Sigmoid colon (tissue), 7 donors: ENCODE data around the gene KCNK15. TPM values are rescaled to one million over a fixed set of nuclear protein-coding genes. Genes with fewer than 3 reads are reported as not detected.

Source experiments
- DNase-seq: peaks from one replicate; pipeline ENCODE4 v3.0.0-alpha.2; 2019
- H3K27ac ChIP-seq, 4 donors: fragments of 200-600 bp; sonication (generic); one replicate each; pipeline ENCODE4 v1.5.1; 2016 to 2019; ENCODE audit warnings: mild to moderate bottlenecking in 1 of 4
- H3K27me3 ChIP-seq, 3 donors: fragments of 200-600 bp; sonication (generic); one replicate each; pipeline ENCODE4 v1.5.1; 2019; ENCODE audit warnings: mild to moderate bottlenecking in 1 of 3
- H3K36me3 ChIP-seq, 4 donors: fragments of 200-600 bp; sonication (generic); one replicate each; pipeline ENCODE4 v1.5.1; 2016 to 2019
- H3K4me1 ChIP-seq, 4 donors: fragments of 200-600 bp; sonication (generic); one replicate each; pipeline ENCODE4 v1.5.1; 2017 to 2019
- H3K4me3 ChIP-seq, 4 donors: fragments of 200-600 bp; sonication (generic); one replicate each; pipeline ENCODE4 v1.5.1; 2017 to 2019; ENCODE audit warnings: mild to moderate bottlenecking in 2 of 4, moderate library complexity in 1 of 4
- H3K9me3 ChIP-seq, 4 donors: fragments of 200-600 bp in 3 of 4; sonication (generic) in 3 of 4; one replicate each; pipeline versions ENCODE4 v1.5.1 to v1.6.1; 2013 to 2019
- EP300 ChIP-seq, 4 donors: sonication (generic); formaldehyde crosslinking; IDR thresholded peaks; one replicate each; pipeline ENCODE4 v1.6.1; 2017; ENCODE audit warnings: antibody characterized with exemption in 4 of 4
- POLR2A ChIP-seq, 2 donors: fragments of 450-650 bp; IDR thresholded peaks; one replicate each; pipeline ENCODE4 v1.6.1; 2016; ENCODE audit warnings: antibody characterized with exemption in 2 of 2, mild to moderate bottlenecking in 2 of 2, moderate library complexity in 2 of 2
- POLR2AphosphoS5 ChIP-seq, 4 donors: sonication (generic); formaldehyde crosslinking; IDR thresholded peaks; one replicate each; pipeline ENCODE4 v1.6.1; 2017; ENCODE audit warnings: antibody characterized with exemption in 4 of 4
- WGBS, 2 donors: extraction: QIAGEN DNeasy Blood & Tissue Kit; methylation state at CpG; one replicate each; pipeline ENCODE4 v1.1.7; 2013; 5-methylcytosine and 5-hydroxymethylcytosine counted together
- intact Hi-C: fragments of 100-400 bp; cut with DNase I; formaldehyde crosslinking; loops from one replicate; pipeline ENCODE4 v1.15.1; 2023
- polyA plus RNA-seq, 3 donors: library from polyadenylated mRNA; stranded (reverse); fragments of 200-250 nt; gene quantifications; one replicate each; pipeline ENCODE4 v1.2.3, GENCODE V29; 2013
- total RNA-seq, 4 donors: library from RNA; depleted of rRNA; stranded (reverse); fragments of >200 nt; gene quantifications; one replicate each; pipeline ENCODE4 v1.1.0, GENCODE V29; 2016
- TF ChIP-seq, protein P1 (sequence below), 4 experiments: fragments of 450-650 bp in 3 of 4; fragments of 200-600 bp in 1 of 4; IDR thresholded peaks; one replicate each; pipeline ENCODE4 v1.5.1; 2016 to 2019; ENCODE audit warnings: antibody characterized with exemption in 4 of 4, mild to moderate bottlenecking in 3 of 4, moderate library complexity in 2 of 4
- donor health status: healthy with polysubstance abuse.
- donor health status: Bipolar disorder and iron deficiency.
- donor health status: healthy.

Gene KCNK15
- total and polyA plus RNA-seq, 7 donors: 0.28 to 2.1 (median 0.66) TPM; not detected in 1

DNA sequence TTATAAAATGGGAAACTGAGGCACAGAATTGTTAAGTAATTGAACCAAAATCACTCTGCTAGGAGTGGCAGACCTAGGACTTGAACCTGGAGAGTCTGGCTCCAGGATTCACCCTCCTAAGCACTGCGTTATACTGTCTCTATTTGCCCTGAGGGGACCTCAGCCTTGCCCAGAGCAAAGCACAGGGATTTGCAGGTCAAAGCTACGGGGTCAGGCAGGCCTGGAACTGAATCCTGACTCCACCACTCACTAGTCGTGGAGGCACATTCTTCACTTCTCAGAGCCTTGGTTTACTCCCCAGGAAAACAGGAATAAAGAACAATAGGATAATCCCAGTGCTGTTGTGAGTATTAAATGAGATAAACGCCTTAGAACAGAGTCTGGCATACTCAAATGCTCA is 19.4 kb downstream of the KCNK15 start:
- Histone ChIP-seq H3K4me1 (no peaks in the 10 kb centered on the region), H3K27me3 (peaks cover 0 to 6% (median 0%) of the 10 kb centered on the region in 3 donors), H3K4me3 (no peak overlapping the region), H3K9me3 (no peaks in the 10 kb centered on the region), H3K27ac (no peak overlapping the region), H3K36me3 (no peaks in the 10 kb centered on the region)
- DNase-seq: no peak
- WGBS, 2 donors: 54 to 68% methylated on average over 4 of the region's 4 CpGs
- TF ChIP-seq POLR2AphosphoS5 (IDR thresholded peaks at IDR 0.05) (no peak), EP300 (IDR thresholded peaks at IDR 0.05) (no peak), POLR2A (IDR thresholded peaks at IDR 0.05) (no peak)
- TF ChIP-seq, protein P1, sequence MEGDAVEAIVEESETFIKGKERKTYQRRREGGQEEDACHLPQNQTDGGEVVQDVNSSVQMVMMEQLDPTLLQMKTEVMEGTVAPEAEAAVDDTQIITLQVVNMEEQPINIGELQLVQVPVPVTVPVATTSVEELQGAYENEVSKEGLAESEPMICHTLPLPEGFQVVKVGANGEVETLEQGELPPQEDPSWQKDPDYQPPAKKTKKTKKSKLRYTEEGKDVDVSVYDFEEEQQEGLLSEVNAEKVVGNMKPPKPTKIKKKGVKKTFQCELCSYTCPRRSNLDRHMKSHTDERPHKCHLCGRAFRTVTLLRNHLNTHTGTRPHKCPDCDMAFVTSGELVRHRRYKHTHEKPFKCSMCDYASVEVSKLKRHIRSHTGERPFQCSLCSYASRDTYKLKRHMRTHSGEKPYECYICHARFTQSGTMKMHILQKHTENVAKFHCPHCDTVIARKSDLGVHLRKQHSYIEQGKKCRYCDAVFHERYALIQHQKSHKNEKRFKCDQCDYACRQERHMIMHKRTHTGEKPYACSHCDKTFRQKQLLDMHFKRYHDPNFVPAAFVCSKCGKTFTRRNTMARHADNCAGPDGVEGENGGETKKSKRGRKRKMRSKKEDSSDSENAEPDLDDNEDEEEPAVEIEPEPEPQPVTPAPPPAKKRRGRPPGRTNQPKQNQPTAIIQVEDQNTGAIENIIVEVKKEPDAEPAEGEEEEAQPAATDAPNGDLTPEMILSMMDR (IDR thresholded peaks at IDR 0.05): no peak
- intact Hi-C loops: no loop called here

DNA sequence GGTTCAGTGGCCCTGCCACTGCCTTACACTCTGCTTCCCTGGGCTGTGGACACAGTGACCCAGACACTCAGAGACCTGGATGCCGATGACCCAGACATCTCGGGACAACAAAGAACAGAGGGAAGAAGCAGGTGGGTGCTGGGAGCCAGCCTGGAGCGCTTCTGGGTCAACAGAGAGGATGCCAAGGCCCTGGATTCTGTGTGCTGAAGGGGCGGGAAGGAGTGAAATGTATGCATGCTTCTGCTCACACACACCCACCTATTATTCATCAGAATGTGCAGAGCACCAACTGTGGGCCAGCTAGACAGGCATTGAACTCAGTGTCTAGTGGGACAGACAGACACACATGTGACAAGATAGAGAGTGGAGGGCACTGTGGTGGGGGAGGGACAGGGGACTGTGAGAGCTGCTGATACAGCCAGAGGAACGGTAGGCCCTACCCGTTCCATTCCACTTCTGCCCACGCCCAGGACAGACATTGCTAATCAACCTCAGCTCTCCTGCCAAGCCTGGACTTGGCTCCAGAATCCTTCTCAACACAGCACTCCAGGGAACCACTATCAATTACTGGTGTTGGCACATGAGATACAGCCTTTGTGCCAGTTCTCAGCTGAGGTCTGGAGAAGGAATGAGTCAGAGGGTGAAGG is 20.2 kb downstream of the KCNK15 start:
- Histone ChIP-seq H3K4me1 (no peaks in the 10 kb centered on the region), H3K36me3 (no peaks in the 10 kb centered on the region), H3K27me3 (peaks cover 0 to 13% (median 0%) of the 10 kb centered on the region in 3 donors), H3K9me3 (no peaks in the 10 kb centered on the region), H3K4me3 (no peak overlapping the region), H3K27ac (no peak overlapping the region)
- 53 to 66% methylated on average over 7 of the region's 7 CpGs for WGBS, 2 donors
- intact Hi-C loops: no loop called here
- DNase-seq: no peak
- no peak for TF ChIP-seq POLR2AphosphoS5 (IDR thresholded peaks at IDR 0.05)
- TF ChIP-seq, protein P1 (IDR thresholded peaks at IDR 0.05): no peak
- no peak for TF ChIP-seq POLR2A (IDR thresholded peaks at IDR 0.05)
- no peak for TF ChIP-seq EP300 (IDR thresholded peaks at IDR 0.05)

DNA sequence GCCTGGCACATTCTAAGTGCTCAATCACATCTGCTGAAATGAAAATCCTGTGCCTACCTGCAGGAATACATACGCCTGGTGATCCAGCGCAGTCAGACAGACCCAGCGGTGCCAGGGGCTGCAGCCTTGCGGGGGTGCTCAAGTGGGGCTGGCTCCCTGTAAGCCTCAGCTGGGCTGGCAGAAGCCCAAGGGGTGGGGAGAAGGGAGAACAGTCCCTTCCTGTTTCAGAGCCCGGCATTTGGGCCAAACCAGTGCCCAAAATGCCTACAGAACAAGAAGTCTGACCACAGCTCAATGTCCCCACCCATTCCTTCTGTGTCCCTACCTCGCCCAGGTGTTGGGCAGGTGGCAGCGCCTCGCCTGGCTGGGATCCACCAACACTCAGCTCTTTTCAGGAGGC is 22.6 kb downstream of the KCNK15 start:
- Histone ChIP-seq H3K36me3 (no peaks in the 10 kb centered on the region), H3K4me3 (no peak overlapping the region), H3K9me3 (no peaks in the 10 kb centered on the region), H3K27ac (no peak overlapping the region), H3K27me3 (peaks cover 0 to 31% (median 0%) of the 10 kb centered on the region in 3 donors), H3K4me1 (no peaks in the 10 kb centered on the region)
- DNase-seq: no peak
- WGBS, 2 donors: 57 to 79% methylated on average over 8 of the region's 8 CpGs
- TF ChIP-seq EP300 (IDR thresholded peaks at IDR 0.05): no peak
- TF ChIP-seq POLR2AphosphoS5 (IDR thresholded peaks at IDR 0.05): no peak
- TF ChIP-seq POLR2A (IDR thresholded peaks at IDR 0.05): no peak
- TF ChIP-seq, protein P1 (IDR thresholded peaks at IDR 0.05): no peak
- intact Hi-C loops: no loop called here

DNA sequence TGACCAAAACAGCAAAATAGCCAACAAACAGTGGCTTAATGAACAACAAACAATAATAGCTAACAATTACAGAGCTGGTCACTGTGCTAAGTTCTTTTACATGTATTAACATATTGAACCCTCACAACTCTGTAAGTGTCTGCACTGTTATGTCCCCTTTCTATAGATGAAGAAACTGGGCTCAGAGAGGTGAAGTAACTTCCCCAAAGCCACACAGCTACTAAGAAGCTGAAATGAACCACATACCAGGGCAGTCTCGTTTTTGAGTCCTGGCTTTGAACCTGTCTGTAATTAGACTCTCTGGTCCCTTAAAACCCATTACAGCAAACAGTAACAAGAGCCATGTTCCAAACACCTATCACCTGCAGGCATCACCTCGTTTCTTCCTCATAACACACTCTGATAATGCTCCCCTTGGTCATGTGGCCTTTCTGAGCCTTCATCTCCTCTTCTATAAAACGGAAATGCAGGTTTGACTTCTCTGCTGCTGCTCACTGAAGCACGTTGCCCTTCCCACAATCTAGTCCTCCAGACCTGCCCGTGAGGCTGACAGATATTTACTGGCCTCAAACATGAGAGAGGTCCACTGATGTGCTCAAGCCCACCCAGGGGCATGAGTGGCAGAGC is 23.3 kb downstream of the KCNK15 start:
- WGBS, 2 donors: 56 to 61% methylated on average over 5 of the region's 5 CpGs
- Histone ChIP-seq H3K36me3 (no peaks in the 10 kb centered on the region), H3K27me3 (peaks cover 0 to 38% (median 0%) of the 10 kb centered on the region in 3 donors), H3K27ac (no peak overlapping the region), H3K4me1 (no peaks in the 10 kb centered on the region), H3K9me3 (no peaks in the 10 kb centered on the region), H3K4me3 (no peak overlapping the region)
- DNase-seq: no peak
- intact Hi-C loops: no loop called here
- TF ChIP-seq POLR2AphosphoS5 (IDR thresholded peaks at IDR 0.05): no peak
- no peak for TF ChIP-seq POLR2A (IDR thresholded peaks at IDR 0.05)
- TF ChIP-seq EP300 (IDR thresholded peaks at IDR 0.05): no peak
- TF ChIP-seq, protein P1 (IDR thresholded peaks at IDR 0.05): no peak
